K562 (cell line): ENCODE results near the gene AHCYL1. TPM values are rescaled to one million over a fixed set of nuclear protein-coding genes. Genes with fewer than 3 reads are reported as not detected.

ENCODE experiments used
- ARID3A ChIP-seq: IDR thresholded peaks from 2 replicates; pipeline ENCODE4 v1.6.1; 2012; ENCODE audit warnings: low read depth, low read length, improper control_type of control experiment, borderline replicate concordance
- BRCA1 ChIP-seq, 2 experiments: fragments of 450-650 bp in 1 of 2; sonication (generic) in 1 of 2; formaldehyde crosslinking in 1 of 2; IDR thresholded peaks; 2 replicates each; pipeline versions ENCODE4 v1.5.0 to v1.6.1; 2017 to 2020; ENCODE audit warnings: mild to moderate bottlenecking in 1 of 2, missing genetic modification reagents in 1 of 2
- FOXA1 ChIP-seq: fragments of 450-650 bp; IDR thresholded peaks from 2 replicates; pipeline ENCODE4 v1.6.1; 2016; ENCODE audit warnings: mild to moderate bottlenecking, borderline replicate concordance
- KLF13 ChIP-seq: fragments of 450-650 bp; IDR thresholded peaks from 2 replicates; pipeline ENCODE4 v1.6.1; 2016; ENCODE audit warnings: missing genetic modification characterization, low read depth, mild to moderate bottlenecking, missing compliant biosample characterization, moderate library complexity, borderline replicate concordance
- MEF2D ChIP-seq: conservative IDR thresholded peaks from 2 replicates; pipeline ENCODE4 v1.6.1; 2016; ENCODE audit warnings: low read depth, missing genetic modification characterization, missing compliant biosample characterization
- NFXL1 ChIP-seq: fragments of 450-650 bp; formaldehyde crosslinking; IDR thresholded peaks from 2 replicates; pipeline ENCODE4 v1.4.0; 2021; ENCODE audit warnings: mild to moderate bottlenecking
- NONO ChIP-seq, 2 experiments: fragments of 200-400 bp in 1 of 2; fragments of 450-650 bp in 1 of 2; formaldehyde crosslinking in 1 of 2; IDR thresholded peaks; 2 replicates each; pipeline ENCODE4 v1.6.1; 2017; ENCODE audit warnings: low read depth in 2 of 2, mild to moderate bottlenecking in 2 of 2, moderate library complexity in 2 of 2, low read length in 1 of 2
- PRDM10 ChIP-seq: fragments of 450-650 bp; IDR thresholded peaks from 2 replicates; pipeline ENCODE4 v1.6.1; 2018; ENCODE audit not compliant: partially characterized antibody
- ZBTB9 ChIP-seq: fragments of 450-650 bp; formaldehyde crosslinking; IDR thresholded peaks from 2 replicates; pipeline ENCODE4 v1.4.0; 2020; ENCODE audit warnings: mild to moderate bottlenecking, moderate library complexity
- ZNF197 ChIP-seq: fragments of 200-800 bp; sonication (Bioruptor generic); IDR thresholded peaks from 2 replicates; pipeline ENCODE4 v1.6.1; 2016; ENCODE audit warnings: low read depth, missing genetic modification characterization, missing compliant biosample characterization
- ZNF407 ChIP-seq: fragments of 450-650 bp; IDR thresholded peaks from 2 replicates; pipeline ENCODE4 v1.6.1; 2016; ENCODE audit warnings: low read depth
- polyA plus RNA-seq, 8 experiments: library from polyadenylated mRNA; depleted of rRNA in 4 of 8; stranded (reverse) in 5 of 8; unstranded in 3 of 8; fragments of >200 nt; fragmentation: Nextera tagmentation in 2 of 8; fragmentation: Illumina TruSeq in 1 of 8; extraction: Ambion mirVana in 2 of 8; extraction: Trizol in 1 of 8; gene quantifications; 2 replicates each; pipeline versions ENCODE4 v1.2.1 to v1.2.3, GENCODE V29; 2011 to 2014; ENCODE audit warnings: inconsistent platforms in 1 of 8, missing spikeins in 1 of 8
- total RNA-seq, 7 experiments: library from RNA; depleted of rRNA in 6 of 7; stranded (reverse); fragments of >200 nt in 6 of 7; fragmentation: Illumina TruSeq in 2 of 7; extraction: Trizol in 2 of 7; gene quantifications; 2 replicates each; pipeline versions ENCODE4 v1.2.1 to v1.2.3, GENCODE V29; 2011 to 2021; ENCODE audit warnings: low replicate concordance in 1 of 7

AHCYL1 gene
- total and polyA plus RNA-seq, 9 of the 15 experiments (the other 6 are each of a cell fraction or from before 2014, with no cell fraction given), result 27.3 to 118 (median 44.5) TPM

- TF ChIP-seq ZNF407 (peak; percentile 82), ZNF197 (CRISPR knock-in tag) (no peak), PRDM10 (peak; percentile 45), NONO (IDR thresholded peaks at IDR 0.05; ENCODE audit: low read depth in 2 of 2, low read length in 1 of 2) (no peak), KLF13 (tag) (no peak), BRCA1 (IDR thresholded peaks at IDR 0.05) (no peak), BRCA1 (CRISPR knock-in tag; IDR thresholded peaks at IDR 0.05) (no peak), ZBTB9 (CRISPR knock-in tag) (0 out of 2 replicates have a peak, but pooled peaks have one; percentile 19), NFXL1 (CRISPR knock-in tag) (no peak), MEF2D (tag) (0 out of 2 replicates have a peak, but pooled peaks have one; percentile 38), FOXA1 (no peak), ARID3A (peak; percentile 57; the same call in 1 of the 2 replicates)
Measured at GRCh38 chr1:110003747-110004428, 19.3 kb downstream of the AHCYL1 start (continued).
